Measurements from ENCODE around the gene NOL4L. TPM values are rescaled to one million over a fixed set of nuclear protein-coding genes. Genes with fewer than 3 reads are reported as not detected.
A peak's percentile ranks its signal among the peaks of the same experiment; 100 is the strongest.

Gene NOL4L
- total RNA-seq, 1 donor from 2014 or later = 12.2 TPM

GRCh38 chr20:32539817-32540675 lies 45.1 kb downstream of the NOL4L start:
- no peak for DNase-seq

DNA sequence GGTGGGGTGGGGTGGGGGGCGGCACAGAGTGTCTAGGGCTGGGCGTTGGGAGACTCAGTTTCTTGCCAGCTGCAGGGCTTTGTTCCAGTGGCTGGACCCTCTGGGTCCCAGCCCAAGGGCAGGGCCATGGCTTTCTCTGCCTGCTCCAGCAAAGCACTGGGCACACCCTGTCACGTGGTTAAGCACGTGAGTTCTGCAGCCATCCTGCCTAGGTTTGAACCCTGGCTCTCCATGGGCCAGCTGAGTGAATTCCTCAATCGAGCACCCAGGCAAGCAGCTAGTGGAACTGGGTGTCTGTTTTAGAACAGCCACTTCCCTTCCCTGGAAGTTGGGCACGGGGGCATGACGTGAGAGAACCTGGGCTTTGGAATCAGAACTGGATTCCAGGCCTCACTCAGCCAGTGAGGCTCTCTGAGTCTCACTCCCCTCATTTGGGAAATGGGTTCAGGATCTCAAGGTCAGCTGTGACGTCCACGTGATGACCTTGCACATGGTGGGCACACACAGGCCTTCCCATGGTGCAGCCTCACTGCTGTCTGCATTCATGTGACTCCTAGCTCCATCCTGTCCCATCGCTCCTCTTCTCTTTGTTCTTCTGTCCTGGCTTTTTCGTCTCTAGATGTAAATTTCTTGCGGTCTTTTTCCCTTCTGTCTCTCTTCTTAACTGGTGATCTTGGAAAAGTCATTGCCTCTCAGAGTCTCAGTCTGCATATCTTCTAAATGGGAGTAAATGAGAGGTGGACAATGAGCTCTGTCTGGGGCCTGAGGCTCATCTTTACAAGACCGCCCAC lies 45.9 kb downstream of the NOL4L start:
- DNase-seq = no peak

GRCh38 chr20:32538526-32538939 lies 46.6 kb downstream of the NOL4L start:
- no peak for DNase-seq

DNA sequence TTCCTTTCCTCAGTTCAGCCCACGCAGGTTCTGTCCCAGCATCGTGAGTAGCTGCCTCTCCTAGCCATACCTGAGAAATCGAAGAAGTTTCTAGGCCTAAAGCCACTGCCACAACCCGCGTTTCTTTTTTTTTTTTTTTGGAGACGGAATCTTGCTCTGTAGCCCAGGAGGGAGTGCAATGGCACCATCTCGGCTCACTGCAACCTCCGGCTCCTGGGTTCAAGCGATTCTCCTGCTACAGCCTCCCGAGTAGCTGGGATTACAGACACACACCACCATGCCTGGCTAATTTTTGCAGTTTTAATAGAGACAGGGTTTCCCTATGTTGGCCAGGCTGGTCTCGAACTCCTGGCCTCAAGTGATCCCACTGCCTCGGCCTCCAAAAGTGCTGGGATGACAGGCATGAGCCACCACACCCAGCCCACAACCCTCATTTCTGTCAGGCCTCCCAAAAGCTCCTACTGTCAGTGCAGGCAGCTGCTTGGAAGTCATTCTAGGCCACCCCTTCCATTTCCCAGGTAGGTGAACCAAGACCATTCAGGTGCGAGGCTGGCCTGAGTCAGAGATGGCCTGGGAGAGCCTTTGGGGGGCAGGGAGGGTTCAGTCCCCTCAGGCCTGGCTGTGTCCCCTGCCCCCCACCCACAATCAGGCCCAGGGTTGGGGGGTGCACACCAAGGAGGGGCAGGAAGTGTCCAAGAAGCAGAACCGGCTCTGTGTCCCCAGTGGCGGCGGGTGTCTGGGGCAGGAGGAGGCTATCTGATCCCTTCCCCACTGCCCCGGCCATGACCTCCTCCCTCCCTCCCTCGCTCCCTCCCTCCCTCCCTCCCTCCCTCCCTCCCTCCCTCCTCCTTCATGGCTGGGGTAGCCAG lies 47.2 kb downstream of the NOL4L start:
- no peak for DNase-seq

DNA sequence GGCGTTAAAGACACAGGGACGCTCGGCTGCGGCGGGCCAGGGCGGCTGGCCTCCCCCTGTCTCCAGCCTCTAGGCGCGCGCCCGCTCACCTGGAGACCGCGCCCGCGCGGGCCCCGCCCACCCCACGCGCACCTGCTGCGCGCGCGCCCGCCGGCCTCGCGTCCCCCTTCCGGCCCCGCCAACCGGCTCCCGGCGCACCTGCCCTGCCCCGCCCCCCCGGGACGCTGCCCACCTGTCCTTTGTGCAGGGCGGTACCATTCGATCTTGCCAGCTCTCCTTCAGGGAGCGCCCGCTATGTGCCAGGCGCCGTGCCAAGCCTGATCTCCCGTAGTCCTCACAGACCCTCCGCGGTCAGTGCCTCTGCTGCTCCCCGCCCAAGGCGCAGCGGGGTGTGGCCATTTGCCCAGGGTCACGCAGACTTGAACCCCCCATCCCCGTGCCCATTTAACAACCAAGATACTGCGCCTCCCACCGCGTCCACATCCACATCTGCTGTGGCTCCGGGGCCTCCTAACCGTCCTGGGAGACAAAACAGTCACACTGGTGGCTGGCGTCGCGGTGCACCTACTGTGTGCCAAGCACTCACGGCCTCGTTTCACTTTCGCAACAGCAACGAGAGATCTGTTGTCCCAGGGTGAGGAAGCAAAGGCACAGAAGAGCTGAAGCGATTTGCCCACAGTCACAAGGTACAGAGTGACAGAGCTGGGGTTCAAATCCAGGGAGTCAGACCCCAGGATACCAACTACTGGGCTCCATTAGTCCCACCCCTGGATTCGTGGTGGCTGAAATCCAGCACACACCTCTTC lies 48.1 kb downstream of the NOL4L start:
- no peak for DNase-seq

DNA sequence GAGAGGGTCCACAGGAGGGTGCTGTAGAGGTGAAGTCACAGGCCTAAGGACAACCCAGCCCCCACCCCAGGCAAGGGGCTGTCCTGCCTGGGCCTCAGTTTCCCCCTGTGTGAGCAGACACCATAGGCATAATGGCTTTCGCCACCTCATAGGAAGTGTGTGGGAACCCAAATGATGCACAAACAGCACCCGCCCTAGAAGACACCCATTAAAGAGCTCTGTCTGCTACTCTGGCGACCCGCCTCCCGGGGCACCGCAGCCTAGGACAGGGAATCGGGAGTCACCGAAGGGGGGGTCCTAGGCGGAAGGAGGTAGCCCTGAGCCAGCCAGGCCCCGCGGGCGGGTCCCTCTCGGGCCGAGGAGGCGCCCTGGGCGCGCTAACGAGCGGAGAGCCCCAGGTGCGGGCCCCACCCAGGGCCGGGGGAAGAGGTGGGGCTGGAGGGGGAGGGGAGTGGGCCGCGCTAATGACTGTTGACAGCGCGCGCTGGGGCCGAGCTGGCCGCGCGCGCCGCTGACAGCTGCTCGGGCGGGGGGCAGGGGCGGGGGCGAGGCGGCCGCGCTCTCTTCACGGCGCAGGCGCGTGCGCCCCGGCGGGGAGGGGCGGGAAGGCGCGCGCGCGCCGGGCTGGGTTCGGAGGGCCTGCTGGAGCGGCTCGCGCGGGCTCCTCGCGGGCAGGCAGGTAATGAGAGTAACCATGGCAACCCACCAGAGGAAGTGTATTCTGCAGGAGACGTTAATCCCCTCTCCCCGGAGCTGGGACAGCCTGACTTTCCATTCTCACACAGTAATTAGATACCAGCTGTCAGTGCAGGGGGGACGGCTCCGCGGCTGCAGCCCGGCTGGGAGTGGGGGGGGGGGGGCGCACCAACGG lies 48.9 kb downstream of the NOL4L start:
- DNase-seq = peak; percentile 43

- no peak for DNase-seq
Measured at GRCh38 chr20:32535316-32535952, 49.7 kb downstream of the NOL4L start.

DNA sequence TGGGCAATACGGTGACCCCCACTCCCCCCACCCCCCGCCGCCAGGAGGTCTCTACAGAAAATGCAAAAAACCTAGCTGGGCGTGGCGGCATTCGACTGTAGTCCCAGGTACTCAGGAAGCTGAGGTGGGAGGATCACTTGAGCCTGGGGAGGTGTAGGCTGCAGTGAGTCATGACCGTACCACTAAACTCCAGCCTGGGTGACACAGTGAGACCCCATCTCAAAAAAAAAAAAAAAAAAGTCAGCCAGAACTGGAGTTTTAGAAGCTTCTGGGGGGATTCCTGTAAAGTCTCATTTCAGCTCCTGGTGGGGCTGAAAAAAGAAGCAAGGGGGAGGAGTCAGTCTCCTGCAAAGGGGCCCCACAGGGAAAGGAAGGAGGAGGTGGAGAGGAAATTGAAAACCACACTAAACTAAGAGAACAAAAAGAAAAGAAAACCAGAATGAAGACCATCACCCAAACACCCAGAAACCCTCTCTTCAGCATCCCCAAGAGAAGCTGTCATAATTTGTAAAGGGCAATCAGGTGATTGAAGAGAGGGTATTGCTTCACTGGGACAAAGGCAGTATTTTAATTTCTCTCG lies 50.4 kb downstream of the NOL4L start:
- DNase-seq = no peak

GRCh38 chr20:32533732-32534131 lies 51.4 kb downstream of the NOL4L start:
- no peak for DNase-seq

DNA sequence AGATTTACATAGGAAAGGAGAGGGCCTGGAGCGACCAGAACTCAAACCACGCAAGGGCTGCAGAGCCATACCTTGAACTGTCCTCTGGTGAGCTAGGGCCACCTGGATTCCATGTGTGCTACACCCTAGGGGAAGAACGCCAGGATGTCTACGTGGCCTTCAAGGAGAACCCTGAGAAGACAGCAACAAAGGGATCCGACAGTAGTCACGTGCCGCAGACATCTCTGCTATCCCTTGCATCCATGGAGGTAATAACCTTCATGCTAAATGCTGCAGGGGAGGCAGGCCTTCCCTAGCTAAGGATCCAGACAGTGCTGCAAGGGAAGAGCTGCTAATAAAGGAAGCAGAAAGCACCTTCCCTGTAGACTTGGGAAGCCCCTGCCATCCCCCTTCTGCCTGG lies 52.9 kb downstream of the NOL4L start:
- no peak for DNase-seq

- DNase-seq = no peak
Measured at GRCh38 chr20:32528905-32529670, 56.0 kb downstream of the NOL4L start.

DNA sequence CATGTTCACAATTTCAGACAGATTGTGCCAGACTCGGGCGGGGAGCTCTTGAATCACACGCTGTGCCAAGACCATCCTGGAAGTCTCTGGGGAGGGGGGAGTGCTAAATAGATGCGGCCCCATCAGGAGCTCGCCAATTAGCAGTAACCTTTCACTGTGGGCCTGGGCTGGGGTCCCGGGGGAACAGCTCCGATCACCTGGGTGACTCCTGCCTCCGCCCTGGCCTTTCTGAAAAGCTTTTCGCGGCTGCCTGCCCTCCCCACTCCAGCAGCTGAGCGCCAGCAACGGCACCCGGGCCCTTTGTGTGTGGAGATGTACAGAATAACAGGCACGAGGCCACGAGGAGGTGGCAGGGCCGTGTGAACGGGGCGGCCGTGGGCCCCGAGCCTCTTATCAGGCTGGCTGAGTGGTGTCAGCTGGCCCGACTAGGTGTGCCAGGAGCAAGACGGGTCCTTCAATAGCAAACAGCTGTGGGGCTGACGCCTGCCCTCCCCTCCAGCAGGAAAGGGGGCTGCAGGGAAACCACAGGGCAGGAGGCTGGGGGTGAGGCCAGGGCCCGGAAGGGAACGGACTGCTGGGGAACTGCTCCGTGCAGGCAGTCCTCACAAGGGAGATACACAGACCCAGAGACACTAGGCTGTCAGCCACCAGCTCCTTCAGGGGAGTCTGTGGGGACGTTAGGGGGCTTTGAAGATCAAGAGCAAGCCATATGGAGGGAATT lies 56.8 kb downstream of the NOL4L start:
- no peak for DNase-seq

DNA sequence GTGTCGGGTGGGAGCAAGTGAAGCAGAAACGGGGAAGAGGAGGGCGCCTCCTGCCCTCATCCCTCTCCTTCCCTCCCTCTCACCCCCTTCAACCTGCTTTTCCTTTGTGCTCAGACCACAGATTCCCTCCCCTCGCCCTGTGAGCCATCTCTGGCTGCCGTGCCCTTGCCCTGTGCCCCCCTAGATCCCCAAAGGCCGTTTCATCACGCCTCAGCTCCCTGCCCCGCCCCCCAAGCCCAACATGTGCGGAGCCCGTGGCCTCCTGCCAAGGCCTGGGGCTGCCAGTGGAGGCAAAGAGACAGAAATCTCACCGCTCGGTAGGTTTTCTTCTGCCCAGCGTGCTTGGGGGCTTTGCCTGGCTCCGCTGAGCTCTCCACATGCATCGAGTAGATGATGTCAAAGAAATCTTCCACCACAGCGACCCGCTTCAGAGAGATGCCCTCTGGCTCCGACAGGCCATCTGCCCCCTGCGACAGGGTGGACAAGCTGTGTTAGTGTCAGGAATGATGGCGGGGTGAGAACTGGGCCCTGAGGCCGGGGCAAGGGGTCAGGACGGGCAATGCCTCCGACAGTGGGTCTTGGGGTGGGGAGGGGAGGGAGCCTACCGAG lies 57.6 kb downstream of the NOL4L start:
- DNase-seq = no peak

GRCh38 chr20:32527052-32527446 lies 58.1 kb downstream of the NOL4L start:
- no peak for DNase-seq

GRCh38 chr20:32526541-32526940 lies 58.6 kb downstream of the NOL4L start:
- no peak for DNase-seq

DNA sequence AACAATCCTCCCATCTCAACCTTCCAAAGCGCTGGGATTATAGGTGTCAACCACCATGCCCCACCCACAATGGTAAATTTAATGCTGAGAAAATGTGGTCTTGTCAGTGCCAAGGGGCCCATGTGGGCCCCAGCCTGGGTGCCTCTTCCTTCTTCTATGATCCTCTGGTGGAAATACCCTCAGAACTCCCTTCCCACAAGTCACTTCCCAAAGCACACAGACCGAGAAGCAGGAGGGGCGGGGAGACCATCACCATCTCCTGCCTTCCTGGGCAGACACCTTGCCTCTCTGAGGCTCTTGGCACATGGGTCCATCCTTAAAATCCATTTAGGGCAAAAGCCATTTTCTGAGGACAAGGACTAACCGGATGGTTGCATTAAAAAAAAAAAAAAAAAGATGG lies 59.0 kb downstream of the NOL4L start:
- no peak for DNase-seq

- peak; percentile 36 for DNase-seq
Measured at GRCh38 chr20:32524829-32525501, 60.2 kb downstream of the NOL4L start.
